GM21390 (cell line): ENCODE data around the gene RANGRF.

Experiments used
- ATAC-seq: cut with Tn5 transposase; IDR thresholded peaks from one replicate; pipeline ENCODE4 v1.9.1; 2021; ENCODE audit not compliant: unreplicated experiment

The RANGRF gene

DNA sequence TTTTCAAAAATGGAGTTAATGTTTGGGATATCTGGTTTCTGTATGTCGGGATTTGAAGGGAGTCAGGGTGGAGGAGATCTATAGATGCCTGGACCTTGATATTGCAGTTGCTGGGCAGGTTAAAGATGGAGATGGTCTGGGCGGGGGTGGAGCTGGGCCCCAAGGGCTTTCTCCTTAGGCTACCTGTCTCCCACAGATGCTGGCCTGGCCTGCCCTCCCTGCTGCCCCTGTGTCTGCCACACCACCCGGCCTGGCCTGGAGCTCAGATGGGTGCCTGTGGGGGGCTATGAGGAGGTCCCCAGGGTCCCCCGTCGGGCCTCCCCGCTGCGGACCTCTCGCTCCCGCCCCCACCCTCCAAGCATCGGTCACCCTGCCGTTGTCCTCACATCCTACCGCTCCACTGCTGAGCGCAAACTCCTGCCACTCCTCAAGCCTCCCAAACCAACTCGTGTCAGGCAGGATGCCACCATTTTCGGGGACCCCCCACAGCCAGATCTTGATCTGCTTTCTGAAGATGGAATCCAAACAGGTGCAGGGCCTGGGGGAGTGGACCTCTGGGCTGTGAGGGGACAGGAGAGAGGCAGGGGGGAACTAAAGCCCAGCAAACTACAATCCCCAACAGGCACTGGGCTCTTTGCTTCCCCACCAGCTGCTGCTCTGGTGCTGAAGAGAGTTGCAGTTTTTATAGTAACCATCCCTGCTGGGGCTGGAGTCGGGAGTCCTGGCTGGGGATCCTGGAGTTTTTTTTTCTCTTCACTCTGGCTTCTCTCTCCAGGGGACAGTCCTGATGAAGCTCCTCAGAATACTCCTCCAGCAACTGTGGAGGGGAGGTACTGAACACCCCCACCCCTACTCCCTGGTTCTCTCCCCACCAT lies 24.5 kb downstream of the RANGRF start:
- ATAC-seq: no peak

GRCh38 chr17:8314797-8315763 lies 26.6 kb downstream of the RANGRF start:
- ATAC-seq: no peak

GRCh38 chr17:8315764-8316217 lies 27.3 kb downstream of the RANGRF start:
- ATAC-seq: no peak

DNA sequence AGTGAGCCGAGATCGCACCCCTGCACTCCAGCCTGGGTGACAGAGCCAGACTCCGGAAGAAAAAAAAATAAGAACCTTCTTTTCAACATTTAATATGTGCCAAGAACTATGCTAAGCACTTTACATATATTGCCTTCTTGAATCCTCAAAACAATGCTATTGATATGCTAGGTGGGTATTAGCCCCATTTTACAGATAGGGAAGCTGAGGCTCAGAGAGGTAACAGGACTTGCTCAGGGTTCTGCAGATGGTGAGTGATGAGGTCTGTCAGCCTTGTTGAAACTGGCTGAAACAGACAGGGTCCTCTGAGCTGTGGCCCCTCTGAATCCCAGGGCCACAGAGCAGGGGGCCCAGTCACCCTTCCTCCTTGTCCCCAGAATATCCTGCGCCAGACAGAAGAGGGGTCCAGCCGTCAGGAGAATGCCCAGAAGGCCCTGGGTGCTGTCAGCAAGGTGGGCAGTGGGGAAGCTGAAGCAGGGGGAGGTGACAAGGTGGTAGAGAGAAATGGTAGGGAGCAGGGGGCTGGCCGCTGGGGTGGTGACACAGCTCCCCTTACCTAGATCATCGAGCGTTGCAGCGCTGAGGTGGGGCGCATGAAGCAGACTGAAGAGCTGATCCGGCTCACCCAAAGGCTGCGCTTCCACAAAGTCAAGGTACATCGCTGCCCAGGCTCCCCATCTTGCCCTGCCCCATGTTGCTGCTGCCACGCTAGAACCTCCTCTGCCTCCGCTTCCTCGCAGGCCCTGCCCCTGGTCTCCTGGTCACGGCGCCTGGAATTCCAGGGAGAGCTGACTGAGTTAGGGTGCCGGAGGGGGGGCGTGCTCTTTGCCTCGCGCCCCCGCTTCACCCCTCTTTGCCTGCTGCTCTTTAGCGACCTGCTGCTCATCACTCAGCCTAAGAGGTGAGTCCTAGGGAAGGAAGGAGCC lies 29.8 kb downstream of the RANGRF start:
- ATAC-seq: no peak

DNA sequence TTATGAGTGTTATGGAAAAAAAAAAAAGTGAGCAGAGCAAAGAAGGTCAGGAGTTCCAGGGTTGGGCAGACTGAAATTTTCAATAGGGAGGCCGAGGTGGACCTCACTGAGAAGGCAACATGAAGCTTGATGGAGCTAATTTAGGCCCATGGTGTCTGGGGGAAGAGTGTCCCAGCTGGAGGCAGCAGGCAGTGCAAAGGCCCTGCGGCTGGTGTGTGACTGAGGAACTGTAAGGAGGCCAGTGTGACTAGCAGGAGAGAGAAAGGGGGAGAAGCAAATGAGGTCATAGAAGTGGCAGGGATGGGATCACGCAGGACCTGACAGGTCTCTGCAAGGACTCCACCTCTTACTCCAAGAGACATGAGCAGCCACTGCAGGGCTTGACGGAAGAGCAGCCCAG lies 31.8 kb downstream of the RANGRF start:
- no peak for ATAC-seq

DNA sequence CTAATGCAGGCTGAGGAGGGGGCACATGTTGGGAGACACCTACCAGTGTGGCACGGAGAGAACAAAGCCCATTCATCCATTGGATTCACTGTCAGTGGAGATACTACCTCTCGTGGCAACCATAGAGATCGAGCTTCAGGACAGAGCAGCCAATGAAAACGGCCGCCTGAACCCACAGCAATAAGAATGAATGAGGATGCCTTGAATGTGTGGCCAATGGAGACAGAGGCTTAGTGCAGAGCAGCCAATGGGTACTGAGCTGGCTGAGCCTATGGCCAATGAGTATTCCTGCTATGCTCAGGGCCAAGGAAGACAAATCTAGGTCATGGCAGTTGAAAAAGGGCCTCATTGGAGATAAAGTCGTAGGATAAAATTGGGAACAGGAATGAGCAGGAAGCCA lies 32.5 kb downstream of the RANGRF start:
- no peak for ATAC-seq

DNA sequence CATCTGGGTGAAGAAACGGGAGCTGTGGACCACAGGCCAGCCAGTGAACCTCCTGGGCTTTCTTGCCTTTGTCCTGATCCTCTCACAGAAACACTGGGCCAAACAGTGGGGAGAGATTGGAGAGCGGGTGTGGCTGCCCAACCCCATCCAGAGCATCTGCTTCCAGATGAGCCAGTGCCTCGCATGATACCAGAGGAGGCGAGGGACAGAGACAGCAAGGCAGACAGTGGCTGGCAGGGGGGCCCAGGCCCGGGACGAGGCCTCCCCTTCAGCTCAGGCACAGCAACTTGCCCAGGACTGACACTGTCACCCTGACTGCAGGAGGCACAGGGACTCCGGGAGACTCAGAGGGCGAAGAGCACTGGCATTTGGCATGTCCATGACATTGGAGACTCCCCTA lies 33.6 kb downstream of the RANGRF start:
- no peak for ATAC-seq

GRCh38 chr17:8324132-8324531 lies 35.7 kb downstream of the RANGRF start:
- no peak for ATAC-seq

DNA sequence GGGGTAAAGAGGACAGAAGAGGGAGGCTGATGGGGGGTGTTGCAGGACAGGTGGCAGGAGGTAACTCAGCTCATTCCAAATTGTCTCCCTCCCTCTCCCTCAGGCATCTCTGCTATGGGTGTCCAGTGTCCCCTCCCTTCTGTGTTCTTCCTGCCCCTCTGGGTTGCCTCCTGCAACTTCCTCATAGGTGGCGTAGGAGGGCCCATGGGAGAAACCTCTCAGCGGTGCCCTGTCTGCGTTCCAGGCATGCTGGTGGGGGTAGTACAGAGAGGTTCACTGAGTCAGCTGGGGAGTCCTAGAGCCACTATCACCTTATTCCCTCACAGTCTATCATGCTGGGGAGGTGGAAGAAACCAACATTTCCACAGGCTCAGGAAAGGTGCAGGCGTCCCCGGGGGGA lies 36.5 kb downstream of the RANGRF start:
- no peak for ATAC-seq

- ATAC-seq: no peak
Observed at GRCh38 chr17:8326511-8327302, 38.2 kb downstream of the RANGRF start.

DNA sequence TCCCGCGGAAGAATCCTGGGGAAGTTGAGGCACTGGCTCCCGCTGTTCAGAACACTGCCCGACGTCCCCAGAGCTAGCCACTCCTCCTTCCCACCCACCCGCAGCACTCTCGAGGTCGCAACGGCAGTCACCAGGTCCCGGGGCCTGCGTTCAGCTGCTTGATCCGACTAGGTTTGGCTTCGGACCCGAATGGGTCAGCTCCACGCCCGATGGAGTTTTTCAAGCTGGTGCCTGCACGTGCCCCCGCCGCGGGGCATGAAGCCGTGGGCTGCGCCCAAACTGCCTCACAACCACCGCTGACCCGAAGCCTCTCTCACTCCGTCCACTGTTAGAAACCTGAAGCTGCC lies 38.8 kb downstream of the RANGRF start:
- ATAC-seq: no peak

DNA sequence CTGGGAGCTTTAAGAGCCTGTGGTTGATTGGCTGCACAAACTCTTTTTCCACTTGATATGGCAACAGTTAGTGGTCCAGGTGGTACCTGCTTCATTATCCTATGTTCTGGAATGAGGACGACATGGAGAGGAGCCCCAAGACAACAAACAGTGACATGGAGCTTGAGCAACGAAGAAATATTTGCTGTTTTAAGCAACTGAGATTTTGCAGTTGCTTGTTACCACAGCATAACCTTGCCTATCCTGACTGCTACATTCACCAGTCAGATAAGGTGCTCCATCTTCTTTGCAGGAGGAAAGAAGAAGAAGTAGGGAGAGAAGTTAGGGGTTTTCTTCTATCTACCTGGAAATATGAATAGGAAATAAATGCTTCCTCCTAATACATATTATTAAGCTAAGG lies 43.7 kb downstream of the RANGRF start:
- no peak for ATAC-seq

DNA sequence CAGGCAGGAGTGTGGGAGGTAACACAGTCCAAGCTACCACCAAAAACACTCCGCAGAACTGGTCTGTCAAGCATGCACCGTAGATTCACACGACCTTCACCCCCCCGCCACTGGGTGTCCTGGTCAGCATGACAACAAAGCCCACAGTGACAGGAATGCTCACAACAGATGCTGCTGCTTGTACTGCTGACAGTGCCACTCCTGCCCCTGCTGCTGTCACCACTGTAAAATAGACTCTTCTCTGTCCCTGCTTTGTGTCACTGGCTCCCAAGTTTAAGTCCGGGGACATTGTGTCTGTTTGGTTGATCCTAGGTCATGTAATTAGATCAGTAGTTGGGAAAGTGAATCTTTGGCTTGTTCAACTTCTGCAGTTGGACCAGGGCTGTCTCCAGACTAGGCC lies 44.2 kb downstream of the RANGRF start:
- no peak for ATAC-seq

DNA sequence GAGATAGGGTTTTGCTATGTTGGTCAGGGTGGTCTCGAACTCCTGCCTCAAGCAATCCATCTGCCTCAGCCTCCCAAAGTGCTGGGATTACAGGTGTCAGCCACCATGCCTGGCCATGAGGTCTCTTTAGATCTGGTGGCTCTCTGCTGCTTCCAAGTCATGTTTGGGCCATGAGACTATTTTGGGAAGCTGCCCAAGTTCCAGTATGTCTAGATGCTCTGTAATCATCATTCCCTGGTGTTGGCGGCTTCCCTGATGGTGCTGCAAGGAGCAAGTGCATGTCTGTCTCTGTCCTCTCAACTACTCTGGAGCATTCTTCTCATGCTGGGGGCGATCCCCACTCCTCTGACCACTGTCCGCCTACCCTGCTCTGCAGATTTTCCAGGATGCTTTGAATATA lies 44.8 kb downstream of the RANGRF start:
- no peak for ATAC-seq

- ATAC-seq: no peak
Observed at GRCh38 chr17:8337802-8338752, 49.6 kb downstream of the RANGRF start.

DNA sequence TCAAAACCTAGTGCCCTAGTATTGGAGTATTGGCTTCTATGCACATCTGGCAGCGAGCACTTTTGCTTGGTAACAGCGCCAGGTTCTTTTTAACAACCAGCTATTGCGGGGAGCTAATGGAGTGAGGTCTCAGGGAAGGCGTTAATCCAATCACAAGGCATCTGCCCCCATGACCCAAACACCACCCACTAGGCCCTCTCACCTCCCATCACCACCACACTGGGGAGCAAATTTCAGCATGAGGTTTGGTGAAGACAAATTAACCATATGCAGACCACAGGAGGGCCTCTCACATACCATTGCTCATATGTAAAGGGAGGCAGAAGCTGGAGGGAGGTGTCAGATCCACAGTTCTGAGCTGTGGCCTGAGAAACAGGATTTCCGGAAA lies 50.3 kb downstream of the RANGRF start:
- no peak for ATAC-seq

- ATAC-seq: no peak
Observed at GRCh38 chr17:8339540-8339939, 51.1 kb downstream of the RANGRF start, which contains the start of gene ODF4. TSS of gene ODF4 (plus strand) at chr17:8339840. CDS start at chr17:8340052, 212 bp downstream.
